NCI-H2029 (cell line): Measurements from ENCODE around the gene CXorf58.
"Not testable (repeated sequence)": the region's sequence is repeated elsewhere in the genome, so short reads cannot be mapped to it uniquely, and the experiment has no call there.

ENCODE experiments used
- DNase-seq: peaks from one replicate; lab custom pipeline; 2025; lab: John Stamatoyannopoulos, UW

CXorf58 gene

GRCh38 chrX:23907498-23908218, at the start of gene CXorf58, which contains the start of gene APOO:
Gene CXorf58, plus strand, starts transcription at chrX:23908006. Its CDS starts 2,297 bp downstream, at chrX:23910303.
Gene APOO, minus strand, starts transcription at chrX:23907938. Its CDS starts 236 bp downstream, at chrX:23907702.
- peak; percentile 88 for DNase-seq

- DNase-seq: not testable (repeated sequence)
Measured at GRCh38 chrX:23859238-23859637, 48.6 kb upstream of the CXorf58 start.

- DNase-seq: no peak
Measured at GRCh38 chrX:23861215-23861896, 46.5 kb upstream of the CXorf58 start.

- not testable (repeated sequence) for DNase-seq
Measured at GRCh38 chrX:23861952-23862351, 45.9 kb upstream of the CXorf58 start.

- no peak for DNase-seq
Measured at GRCh38 chrX:23864742-23865326, 43.0 kb upstream of the CXorf58 start.

GRCh38 chrX:23870041-23870440, 37.8 kb upstream of the CXorf58 start:
- DNase-seq: no peak

- DNase-seq: no peak
Measured at GRCh38 chrX:23871905-23872546, 35.8 kb upstream of the CXorf58 start.

GRCh38 chrX:23879380-23880090, 28.3 kb upstream of the CXorf58 start:
- no peak for DNase-seq

- no peak for DNase-seq
Measured at GRCh38 chrX:23883737-23884354, 24.0 kb upstream of the CXorf58 start.

GRCh38 chrX:23884427-23885024, 23.3 kb upstream of the CXorf58 start:
- no peak for DNase-seq

GRCh38 chrX:23885803-23886202, 22.0 kb upstream of the CXorf58 start:
- DNase-seq: no peak

- DNase-seq: no peak
Measured at GRCh38 chrX:23887451-23887850, 20.4 kb upstream of the CXorf58 start.

- no peak for DNase-seq
Measured at GRCh38 chrX:23887918-23888317, 19.9 kb upstream of the CXorf58 start.

GRCh38 chrX:23888887-23889501, 18.8 kb upstream of the CXorf58 start:
- no peak for DNase-seq

GRCh38 chrX:23890933-23891332, 16.9 kb upstream of the CXorf58 start:
- DNase-seq: no peak

GRCh38 chrX:23894993-23895392, 12.8 kb upstream of the CXorf58 start:
- not testable (repeated sequence) for DNase-seq

- DNase-seq: not testable (repeated sequence)
Measured at GRCh38 chrX:23896539-23896938, 11.3 kb upstream of the CXorf58 start.

GRCh38 chrX:23896981-23897380, 10.8 kb upstream of the CXorf58 start:
- DNase-seq: no peak

- DNase-seq: no peak
Measured at GRCh38 chrX:23898412-23898959, 9.3 kb upstream of the CXorf58 start.

GRCh38 chrX:23900220-23900797, 7.5 kb upstream of the CXorf58 start:
- DNase-seq: no peak
